Mesothelial cell of epicardium (in vitro differentiated cells): ENCODE results near the gene NPHP1. TPM values are rescaled to one million over a fixed set of nuclear protein-coding genes. Genes with fewer than 3 reads are reported as not detected.
"Not testable (repeated sequence)": the region's sequence is repeated elsewhere in the genome, so short reads cannot be mapped to it uniquely, and the experiment has no call there.

Source experiments
- DNase-seq, 2 experiments: peaks; one replicate each; pipeline ENCODE4 v3.0.0; 2021; ENCODE audit warnings: low spot score in 2 of 2; ENCODE audit not compliant: unreplicated experiment in 2 of 2
- H3K27ac Mint-ChIP-seq: 2 replicates; pipeline ENCODE4 v1.8.0; 2021; ENCODE audit warnings: mixed read lengths
- H3K27me3 Mint-ChIP-seq: 2 replicates; pipeline ENCODE4 v1.8.0; 2021; ENCODE audit warnings: low read depth, mixed read lengths
- H3K36me3 Mint-ChIP-seq: 2 replicates; pipeline ENCODE4 v1.8.0; 2021; ENCODE audit warnings: mixed read lengths
- H3K4me1 Mint-ChIP-seq: 2 replicates; pipeline ENCODE4 v1.8.0; 2021; ENCODE audit warnings: mixed read lengths
- H3K4me3 Mint-ChIP-seq: 2 replicates; pipeline ENCODE4 v1.8.0; 2021; ENCODE audit warnings: mild to moderate bottlenecking, moderate library complexity, mixed read lengths
- H3K9me3 Mint-ChIP-seq: 2 replicates; pipeline ENCODE4 v1.8.0; 2021; ENCODE audit warnings: mixed read lengths
- CTCF ChIP-seq: fragments of 200-600 bp; sonication (generic); IDR thresholded peaks from one replicate; pipeline ENCODE4 v1.5.0; 2021; ENCODE audit warnings: antibody characterized with exemption; ENCODE audit not compliant: unreplicated experiment
- total RNA-seq: library from RNA; stranded (reverse); gene quantifications from 3 replicates; pipeline ENCODE4 v1.2.1, GENCODE V29; 2021

NPHP1 gene
- total RNA-seq, 1 donor from 2014 or later = 5.1 TPM

GRCh38 chr2:110099471-110100225 is 105.2 kb downstream of the NPHP1 start:
- Mint-ChIP-seq H3K27me3 (peaks cover 3% of the 10 kb centered on the region), H3K4me1 (peaks cover 42% of the 10 kb centered on the region), H3K4me3 (no peak overlapping the region), H3K9me3 (no peaks in the 10 kb centered on the region), H3K27ac (no peak overlapping the region), H3K36me3 (no peaks in the 10 kb centered on the region)
- TF ChIP-seq CTCF = no peak
- DNase-seq = no peak

DNA sequence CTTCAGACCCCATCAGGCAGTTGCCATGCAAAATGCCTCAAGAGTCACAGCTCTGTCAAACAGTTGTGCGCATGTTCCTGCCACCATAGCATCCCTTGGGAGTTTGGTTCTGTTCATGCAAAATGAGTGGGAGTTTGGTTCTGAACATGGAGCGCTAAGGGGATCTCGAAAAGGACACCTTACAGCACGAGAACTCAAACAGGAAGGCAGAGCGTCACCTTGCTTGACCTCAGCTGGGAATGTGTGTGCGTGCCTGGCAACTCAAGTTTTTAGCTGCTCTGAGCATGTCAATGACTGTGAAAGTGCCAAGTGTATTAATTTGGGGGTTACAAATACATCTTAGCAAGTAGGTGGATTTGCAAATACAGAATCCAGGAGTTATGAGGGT is 105.8 kb downstream of the NPHP1 start:
- no peak for DNase-seq
- Mint-ChIP-seq H3K4me3 (no peak overlapping the region), H3K36me3 (no peaks in the 10 kb centered on the region), H3K9me3 (no peaks in the 10 kb centered on the region), H3K27ac (no peak overlapping the region), H3K4me1 (peaks cover 36% of the 10 kb centered on the region), H3K27me3 (peaks cover 3% of the 10 kb centered on the region)
- no peak for TF ChIP-seq CTCF

DNA sequence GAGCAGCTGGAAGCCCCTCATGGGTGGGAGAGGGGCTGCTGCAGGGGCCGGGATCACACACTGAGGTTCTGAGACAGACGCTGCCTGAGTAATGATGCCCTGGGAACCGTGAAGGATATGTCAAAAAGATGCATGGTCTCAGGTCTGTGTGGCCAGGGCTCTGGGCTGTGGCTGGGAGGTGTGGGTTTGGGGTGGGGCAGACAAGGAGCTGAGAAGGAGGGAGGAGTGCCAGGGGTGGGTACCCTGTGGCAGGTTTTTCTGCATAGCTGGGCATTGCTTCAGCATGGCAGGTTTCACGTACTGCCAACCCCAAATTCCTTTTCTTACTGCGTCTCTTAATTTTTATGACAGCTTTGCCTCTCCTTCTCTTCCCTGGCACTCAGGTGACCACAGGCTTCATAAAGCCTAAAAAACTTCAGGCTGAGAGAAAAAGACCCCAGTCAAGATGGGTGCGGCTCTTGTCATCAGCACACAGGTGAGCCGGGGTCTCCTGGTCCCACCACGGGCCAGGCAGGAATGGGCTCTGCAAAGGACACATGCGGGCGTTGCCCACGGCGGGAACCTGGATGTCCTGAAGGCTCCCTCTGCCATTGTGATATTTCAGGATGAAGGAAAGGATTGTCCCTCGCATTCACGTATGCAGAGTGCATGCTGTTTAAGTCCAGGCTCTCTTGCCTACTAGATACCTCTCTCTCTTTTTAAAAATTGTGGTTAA is 107.2 kb downstream of the NPHP1 start:
- H3K9me3 Mint-ChIP-seq = no peaks in the 10 kb centered on the region
- no peak overlapping the region for H3K4me3 Mint-ChIP-seq
- H3K36me3 Mint-ChIP-seq = no peaks in the 10 kb centered on the region
- peaks cover 3% of the 10 kb centered on the region for H3K27me3 Mint-ChIP-seq
- DNase-seq = no peak
- TF ChIP-seq CTCF = no peak
- no peak overlapping the region for H3K27ac Mint-ChIP-seq
- H3K4me1 Mint-ChIP-seq = peaks cover 30% of the 10 kb centered on the region

GRCh38 chr2:110095994-110096633 is 108.7 kb downstream of the NPHP1 start:
- no peaks in the 10 kb centered on the region for H3K36me3 Mint-ChIP-seq
- peaks cover 3% of the 10 kb centered on the region for H3K27me3 Mint-ChIP-seq
- no peak overlapping the region for H3K4me3 Mint-ChIP-seq
- no peak for DNase-seq
- no peak for TF ChIP-seq CTCF
- H3K4me1 Mint-ChIP-seq = peaks cover 14% of the 10 kb centered on the region
- no peaks in the 10 kb centered on the region for H3K9me3 Mint-ChIP-seq
- no peak overlapping the region for H3K27ac Mint-ChIP-seq

DNA sequence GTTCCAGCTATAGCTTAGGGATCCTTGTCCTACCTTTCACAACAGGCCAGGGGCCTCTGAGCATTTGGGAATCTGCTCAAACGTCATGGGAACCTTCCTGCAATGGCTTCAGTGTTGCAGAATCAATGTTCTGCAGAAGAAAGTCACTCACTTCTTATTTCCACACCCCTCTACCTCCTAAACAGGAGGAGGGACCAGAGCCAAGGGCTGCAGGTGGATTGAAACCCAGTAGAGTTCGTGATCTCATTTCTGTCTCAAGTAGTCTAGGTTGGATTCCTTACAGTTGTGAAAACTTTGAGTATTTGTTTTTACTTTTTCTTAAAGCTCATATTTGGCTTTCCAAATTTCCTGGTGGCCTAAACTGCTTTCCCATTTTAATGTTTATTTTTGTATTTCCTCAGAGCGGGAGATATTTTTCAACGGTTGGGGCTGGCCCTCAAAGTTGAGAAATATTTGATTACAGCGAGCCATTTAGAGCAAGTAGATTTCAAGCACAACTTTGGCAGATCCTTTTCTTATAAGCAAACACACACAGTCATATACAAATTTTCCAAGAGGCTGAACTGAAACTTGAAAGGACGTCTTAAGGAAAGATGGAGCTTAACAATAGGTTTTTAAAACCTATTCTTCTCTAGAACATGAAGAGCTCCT is 109.8 kb downstream of the NPHP1 start:
- H3K9me3 Mint-ChIP-seq, H3K36me3 Mint-ChIP-seq, H3K4me1 Mint-ChIP-seq, H3K27me3 Mint-ChIP-seq, H3K27ac Mint-ChIP-seq, DNase-seq, H3K4me3 Mint-ChIP-seq: not testable (repeated sequence)

DNA sequence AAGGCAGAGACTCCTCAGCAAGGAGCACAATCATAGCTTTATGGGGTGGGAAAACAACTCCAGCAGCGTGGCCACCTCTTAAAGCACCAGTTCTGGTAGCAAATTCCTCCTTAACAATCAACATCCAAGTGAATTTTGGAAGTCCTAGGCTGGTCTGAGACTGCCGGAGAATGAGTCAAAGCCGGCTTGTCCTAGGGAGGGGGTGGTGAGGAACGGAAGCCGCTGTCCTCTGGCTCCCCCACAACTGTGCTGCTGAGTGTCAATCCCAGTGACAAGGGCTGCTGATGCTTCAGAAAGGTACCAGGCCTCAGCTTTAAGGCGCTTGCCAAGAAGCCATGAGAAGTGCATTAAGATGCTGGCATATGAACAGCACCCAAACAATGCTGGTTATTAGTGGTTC is 110.9 kb downstream of the NPHP1 start:
- H3K9me3 Mint-ChIP-seq, H3K27ac Mint-ChIP-seq, H3K27me3 Mint-ChIP-seq, DNase-seq, H3K36me3 Mint-ChIP-seq, H3K4me1 Mint-ChIP-seq, H3K4me3 Mint-ChIP-seq: not testable (repeated sequence)

DNA sequence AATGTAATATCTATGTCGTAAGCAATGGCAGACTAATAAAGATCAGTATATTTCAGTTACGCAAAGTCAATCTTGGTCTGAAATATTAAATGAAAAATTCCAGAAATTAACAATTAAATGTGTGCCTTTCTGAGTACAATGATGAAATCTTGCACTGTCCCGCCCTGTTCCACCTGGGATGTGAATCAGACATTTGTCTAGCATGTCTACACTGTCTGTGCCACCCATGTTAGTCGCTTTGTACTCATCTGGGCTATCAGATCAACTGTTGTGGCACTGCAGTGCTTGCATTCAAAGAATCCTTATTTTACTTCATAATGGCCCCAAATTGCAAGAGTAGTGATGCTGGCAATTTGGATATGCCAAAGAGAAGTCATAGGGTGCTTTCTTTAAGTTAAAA is 114.6 kb downstream of the NPHP1 start:
- H3K9me3 Mint-ChIP-seq, DNase-seq, H3K36me3 Mint-ChIP-seq, H3K27ac Mint-ChIP-seq, H3K4me1 Mint-ChIP-seq, H3K27me3 Mint-ChIP-seq, H3K4me3 Mint-ChIP-seq: not testable (repeated sequence)

GRCh38 chr2:110083757-110084156 is 121.1 kb downstream of the NPHP1 start:
- H3K27me3 Mint-ChIP-seq, H3K36me3 Mint-ChIP-seq, H3K9me3 Mint-ChIP-seq, DNase-seq, H3K4me1 Mint-ChIP-seq, H3K4me3 Mint-ChIP-seq, H3K27ac Mint-ChIP-seq: not testable (repeated sequence)

DNA sequence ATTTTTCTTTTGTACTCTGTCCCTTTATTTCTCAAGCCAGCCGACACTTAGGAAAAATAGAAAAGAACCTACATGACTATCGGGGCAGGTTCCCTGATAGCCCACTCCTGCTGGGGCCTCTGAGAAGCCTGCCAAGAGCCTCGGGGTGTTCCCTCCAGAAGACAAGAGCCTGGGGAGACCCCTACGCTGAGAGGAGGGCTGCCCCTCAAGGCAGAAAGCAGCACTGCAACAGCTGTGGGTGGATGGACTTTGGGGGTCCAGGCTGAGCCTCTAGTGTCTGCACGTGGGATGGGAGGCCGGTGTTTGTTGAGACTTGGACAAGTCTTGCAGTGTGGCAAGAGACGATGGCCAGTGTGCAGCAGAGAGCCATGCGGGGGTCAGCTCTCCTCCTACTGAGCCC is 121.7 kb downstream of the NPHP1 start:
- H3K9me3 Mint-ChIP-seq, H3K27ac Mint-ChIP-seq, H3K27me3 Mint-ChIP-seq, DNase-seq, H3K4me3 Mint-ChIP-seq, H3K4me1 Mint-ChIP-seq, H3K36me3 Mint-ChIP-seq: not testable (repeated sequence)
